Superior temporal gyrus (tissue), 1 donor: ENCODE results near the gene ABHD17C.

Experiments
- DNase-seq: peaks from one replicate; pipeline ENCODE4 v3.0.0-alpha.2; 2016; ENCODE audit errors: extremely low spot score

Gene ABHD17C

DNA sequence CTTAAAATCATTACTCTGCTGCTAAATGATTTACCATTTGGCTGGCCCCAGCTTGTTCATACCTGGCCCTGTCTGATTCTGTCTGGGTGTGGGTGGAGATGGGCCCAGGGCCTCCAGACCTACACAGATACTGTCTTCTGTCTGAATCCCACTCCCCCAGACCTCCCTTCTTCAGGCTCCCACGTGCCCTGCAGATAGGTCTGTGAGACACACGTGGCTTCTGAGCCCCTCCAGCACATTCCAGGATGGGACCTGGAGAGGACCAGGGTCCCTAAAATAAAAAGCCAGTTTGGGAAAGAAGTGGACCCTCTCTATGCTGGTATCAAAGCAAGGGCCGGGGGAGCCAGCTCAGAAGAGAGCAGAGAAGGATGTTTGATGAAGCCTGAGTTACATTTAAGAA, 69.4 kb downstream of the ABHD17C start:
- DNase-seq = no peak

- no peak for DNase-seq
Measured at GRCh38 chr15:80766275-80766674, 71.2 kb downstream of the ABHD17C start.

GRCh38 chr15:80768158-80768557, 73.0 kb downstream of the ABHD17C start:
- DNase-seq = no peak

GRCh38 chr15:80769153-80769828, 74.2 kb downstream of the ABHD17C start:
- no peak for DNase-seq

DNA sequence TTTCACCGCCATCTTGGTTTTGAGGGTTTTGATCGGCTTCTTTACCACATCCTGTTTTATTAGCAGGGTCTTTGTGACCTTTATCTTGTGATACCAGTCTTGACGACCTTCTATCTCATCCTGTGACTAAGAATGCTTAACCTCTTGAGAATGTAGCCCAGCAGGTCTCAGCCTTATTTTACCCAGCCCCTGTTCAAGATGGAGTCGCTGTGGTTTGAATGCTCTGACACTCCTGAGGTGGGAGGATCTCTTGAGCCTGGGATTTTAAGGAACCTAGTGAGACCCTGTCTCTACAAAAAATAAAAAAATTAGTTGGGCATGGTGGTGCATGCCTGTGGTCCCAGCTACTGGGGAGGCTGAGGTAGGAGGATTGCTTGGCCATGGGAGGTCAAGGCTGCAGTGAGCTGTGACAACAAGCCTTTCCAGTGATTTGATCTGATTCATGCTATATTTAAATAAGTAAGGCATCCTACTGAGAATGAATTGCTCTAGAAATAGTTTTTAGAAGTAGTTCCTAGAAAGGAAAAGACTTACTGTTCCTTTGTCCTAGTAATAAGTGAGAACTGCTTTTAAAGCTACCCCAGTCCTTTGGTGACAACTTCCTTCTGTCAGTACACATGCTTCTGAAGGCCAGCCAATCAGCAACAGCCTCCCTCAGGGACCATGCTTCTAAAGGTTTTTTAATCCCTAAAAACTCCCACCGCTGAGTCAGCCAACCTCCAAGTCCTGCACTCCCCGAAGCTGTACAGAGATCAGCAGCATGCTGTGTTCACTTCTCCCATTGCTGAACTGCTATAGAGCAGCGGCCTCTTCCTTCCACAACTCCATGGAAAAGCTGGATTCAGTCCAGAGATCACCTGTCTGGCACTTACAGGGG, 75.0 kb downstream of the ABHD17C start:
- DNase-seq = no peak

- DNase-seq = no peak
Measured at GRCh38 chr15:80773122-80773551, 78.0 kb downstream of the ABHD17C start.

DNA sequence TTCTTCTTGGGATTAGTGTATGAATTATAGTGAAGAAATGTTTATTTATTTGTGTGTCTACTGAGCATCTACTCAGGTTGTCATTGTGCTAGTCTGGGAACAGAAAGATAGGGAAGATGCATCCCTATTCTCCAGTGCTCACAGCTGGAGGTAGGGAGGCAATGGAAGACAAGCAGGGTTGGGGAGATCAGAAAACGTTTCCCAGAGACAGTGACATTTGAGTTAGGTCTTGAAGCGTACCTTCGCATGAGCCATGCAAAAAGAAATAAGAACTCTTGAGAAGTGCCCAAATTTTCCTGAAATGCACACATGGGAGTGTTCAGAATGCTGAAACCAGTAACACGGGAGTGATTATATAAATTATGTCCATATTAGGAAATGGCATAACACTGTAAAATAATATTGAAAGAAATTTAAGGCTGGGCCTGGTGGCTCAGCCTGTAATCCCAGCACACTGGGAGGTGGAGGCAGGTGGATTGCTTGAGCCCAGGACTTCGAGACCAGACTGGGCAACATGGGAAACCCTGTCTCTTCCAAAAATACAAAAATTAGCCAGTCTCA, 78.8 kb downstream of the ABHD17C start:
- DNase-seq = no peak

GRCh38 chr15:80774486-80774885, 79.4 kb downstream of the ABHD17C start:
- no peak for DNase-seq

- DNase-seq = no peak
Measured at GRCh38 chr15:80775338-80775737, 80.2 kb downstream of the ABHD17C start.

GRCh38 chr15:80776420-80777045, 81.4 kb downstream of the ABHD17C start:
- DNase-seq = peak; percentile 88

GRCh38 chr15:80777137-80777536, 82.0 kb downstream of the ABHD17C start:
- no peak for DNase-seq

DNA sequence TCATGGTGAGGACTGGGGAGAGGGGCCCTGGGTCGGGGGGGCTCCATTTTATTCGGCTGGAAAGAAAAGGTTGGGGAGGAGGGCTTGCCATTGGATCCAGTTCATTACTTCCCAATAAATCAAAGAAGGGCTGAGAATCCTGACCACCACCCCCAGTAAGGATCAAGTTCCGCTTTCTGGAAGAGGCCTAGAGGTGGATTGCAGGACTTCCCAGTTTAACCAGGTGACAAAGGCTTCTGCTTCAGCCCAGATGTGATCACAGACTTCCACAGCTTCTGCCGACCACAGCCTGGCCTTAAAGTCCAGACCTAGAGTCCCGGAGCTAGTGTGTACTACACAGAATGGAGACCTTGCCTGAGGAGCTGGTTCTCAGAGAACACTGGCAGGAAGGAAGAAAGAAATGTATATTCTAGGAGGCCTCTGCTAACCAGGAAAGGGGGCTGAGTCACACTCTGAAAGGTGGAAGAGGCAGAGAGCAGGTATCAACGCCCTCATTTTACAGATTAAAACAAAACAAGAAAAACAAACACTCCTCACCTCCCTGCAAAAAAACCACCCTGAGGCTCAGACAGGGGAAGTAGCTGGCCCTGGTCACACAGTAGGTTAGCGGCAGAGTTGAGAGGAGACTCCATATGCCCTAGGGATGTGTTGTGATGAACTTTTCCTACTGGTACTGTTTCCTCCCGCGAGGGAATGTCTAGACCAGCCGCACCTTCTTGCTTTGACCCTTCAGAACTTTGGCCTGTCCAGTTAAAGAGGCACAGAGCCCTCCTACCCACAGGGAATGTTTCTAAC, 82.9 kb downstream of the ABHD17C start:
- DNase-seq = no peak

GRCh38 chr15:80778621-80778963, 83.5 kb downstream of the ABHD17C start:
- no peak for DNase-seq

GRCh38 chr15:80778964-80779657, 84.0 kb downstream of the ABHD17C start, which contains the start of gene CEMIP:
CEMIP (plus strand) TSS chr15:80779370; CDS start chr15:80873880, 94,510 bp downstream.
- peak; percentile 53 for DNase-seq

DNA sequence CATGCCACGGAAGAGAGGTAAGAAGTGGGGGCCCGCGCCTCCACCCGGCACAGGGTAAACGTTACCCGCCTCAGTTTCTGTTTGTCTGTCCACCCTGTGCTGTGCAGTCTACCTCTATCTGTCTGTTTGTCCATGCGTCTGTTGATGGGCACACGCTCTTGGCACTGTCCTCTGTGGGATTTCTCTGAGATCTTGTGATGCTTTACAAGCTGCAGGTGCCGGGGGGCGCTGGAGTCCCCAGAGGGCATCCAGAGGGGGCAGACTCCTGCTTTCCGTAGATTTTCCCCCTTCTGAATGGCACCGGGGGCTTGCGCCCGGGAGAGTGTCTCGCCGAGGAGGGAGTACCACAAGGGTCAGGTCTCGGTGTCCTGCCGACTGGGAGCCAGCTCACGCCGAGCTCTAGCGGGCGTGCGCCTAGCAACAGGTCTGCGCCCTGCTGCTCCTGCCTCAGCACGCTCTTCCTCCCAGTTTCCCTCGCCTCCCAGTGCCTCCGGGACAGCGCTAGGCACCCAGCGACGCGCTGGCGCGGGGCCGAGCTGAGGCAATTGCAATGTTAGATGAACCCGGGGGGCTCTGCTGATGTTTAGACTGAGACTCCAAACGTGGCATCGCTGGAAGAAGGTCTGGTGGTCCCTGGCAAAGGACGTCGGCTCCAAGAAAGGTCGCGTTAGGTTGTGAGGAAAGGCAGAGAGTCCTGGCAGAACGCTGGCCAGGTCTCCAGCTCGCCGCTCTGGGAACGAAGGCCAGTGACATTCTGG, 84.7 kb downstream of the ABHD17C start:
- no peak for DNase-seq

DNA sequence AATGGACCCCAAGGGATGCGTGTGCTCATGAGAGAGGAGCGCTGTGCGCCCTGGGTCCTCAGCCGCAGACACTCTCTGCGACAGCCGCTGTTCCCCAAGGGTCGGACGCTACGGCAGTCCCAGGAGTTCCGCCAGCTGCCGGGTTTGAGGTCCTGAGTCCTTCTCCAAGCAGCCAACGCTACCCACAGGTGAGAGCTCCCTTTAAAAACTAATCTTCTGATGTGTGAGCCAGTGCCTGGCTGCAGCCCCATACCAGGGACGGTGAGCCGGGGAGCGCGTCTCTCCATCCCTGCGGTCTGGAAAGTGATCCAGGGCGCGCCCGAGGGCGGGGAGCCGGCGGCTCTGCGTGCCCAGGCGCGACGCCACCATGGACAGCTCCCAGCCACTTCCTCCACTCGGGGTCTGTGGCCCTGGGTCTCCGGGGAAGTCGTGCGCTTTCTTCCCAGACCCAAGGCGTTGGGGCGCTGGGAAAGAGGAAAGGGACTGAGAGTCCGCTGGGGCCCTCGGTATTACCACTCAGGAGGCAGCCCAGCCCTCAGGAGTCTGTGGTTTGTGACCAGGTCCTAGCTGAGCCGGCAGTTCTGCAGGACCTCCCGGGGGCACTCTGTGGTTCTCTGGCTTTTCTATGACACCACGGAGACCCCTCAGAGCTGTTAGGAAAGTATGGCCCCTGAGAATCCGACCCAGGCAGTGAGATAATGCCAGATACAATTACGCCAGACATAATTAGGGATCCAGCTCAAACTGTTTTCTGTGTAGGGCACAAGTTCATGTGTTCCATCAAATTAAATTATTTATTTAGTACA, 85.5 kb downstream of the ABHD17C start:
- no peak for DNase-seq

DNA sequence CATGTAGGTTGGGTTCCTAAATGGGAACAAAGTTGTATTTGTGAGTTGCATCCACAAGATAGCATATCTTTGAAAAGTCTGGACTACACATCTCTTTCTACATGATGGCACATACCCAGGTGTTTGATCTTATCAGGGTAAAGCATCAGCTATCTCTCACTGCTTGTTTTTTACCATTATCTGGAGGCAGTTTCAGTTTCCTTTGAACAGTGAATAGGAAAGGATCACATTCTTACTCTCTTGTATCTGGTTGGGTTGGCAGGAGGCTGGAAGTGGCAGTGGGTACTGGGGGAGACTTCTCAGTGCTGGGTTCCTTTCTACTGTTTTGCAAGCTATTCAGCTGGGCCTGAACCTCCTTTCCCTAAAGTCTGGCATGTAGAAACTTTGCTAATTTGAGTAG, 88.2 kb downstream of the ABHD17C start:
- no peak for DNase-seq

- DNase-seq = no peak
Measured at GRCh38 chr15:80785335-80785734, 90.2 kb downstream of the ABHD17C start.

- no peak for DNase-seq
Measured at GRCh38 chr15:80785811-80786354, 90.8 kb downstream of the ABHD17C start.
